Measurements from ENCODE around the gene LEKR1.
"Not testable (repeated sequence)": the region's sequence is repeated elsewhere in the genome, so short reads cannot be mapped to it uniquely, and the experiment has no call there.

Gene LEKR1

GRCh38 chr3:156910022-156910421 lies 83.9 kb downstream of the LEKR1 start:
- no peak overlapping the region for H3K27ac ChIP-seq
- TF ChIP-seq ZFX (IDR thresholded peaks at IDR 0.05), result no peak
- TF ChIP-seq CTCF (conservative IDR thresholded peaks at IDR 0.05), result no peak

- not testable (repeated sequence) for H3K27ac ChIP-seq
Observed at GRCh38 chr3:156910831-156911230, 84.7 kb downstream of the LEKR1 start.

DNA sequence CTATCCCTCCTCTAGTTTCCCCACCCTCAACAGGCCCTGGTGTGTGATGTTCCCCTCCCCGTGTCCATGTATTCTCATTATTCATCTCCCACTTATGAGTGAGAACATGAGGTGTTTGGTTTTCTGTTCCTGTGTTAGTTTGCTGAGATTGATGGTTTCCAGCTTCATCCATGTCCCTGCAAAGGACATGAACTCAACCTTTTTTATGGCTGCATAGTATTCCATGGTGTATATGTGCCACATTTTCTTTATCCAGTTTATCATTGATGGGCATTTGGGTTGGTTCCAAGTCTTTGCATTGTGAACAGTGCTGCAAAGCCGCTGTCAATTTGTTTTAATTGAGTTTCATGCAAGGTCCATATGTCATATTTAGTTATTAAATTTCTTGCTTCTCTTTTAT lies 88.1 kb downstream of the LEKR1 start:
- not testable (repeated sequence) for H3K27ac ChIP-seq

DNA sequence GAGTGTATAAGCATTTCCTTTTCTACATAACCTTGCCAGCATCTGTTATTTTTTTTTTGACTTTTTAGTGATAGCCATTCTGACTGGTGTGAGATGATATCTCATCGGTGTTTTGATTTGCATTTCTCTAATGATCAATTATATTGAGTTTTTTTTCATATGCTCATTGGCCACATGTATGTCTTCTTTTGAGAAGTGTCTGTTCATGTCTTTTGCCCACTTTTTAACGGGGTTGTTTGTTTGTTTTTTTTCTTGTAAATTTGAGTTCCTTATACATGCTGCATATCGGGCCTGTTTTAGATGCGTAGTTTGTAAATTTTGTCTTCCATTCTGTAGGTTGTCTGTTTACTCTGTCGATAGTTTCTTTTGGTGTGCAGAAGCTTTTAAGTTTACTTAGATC lies 89.2 kb downstream of the LEKR1 start:
- TF ChIP-seq CTCF (conservative IDR thresholded peaks at IDR 0.05) (no peak), ZFX (IDR thresholded peaks at IDR 0.05) (no peak)
- H3K27ac ChIP-seq, result no peak overlapping the region

DNA sequence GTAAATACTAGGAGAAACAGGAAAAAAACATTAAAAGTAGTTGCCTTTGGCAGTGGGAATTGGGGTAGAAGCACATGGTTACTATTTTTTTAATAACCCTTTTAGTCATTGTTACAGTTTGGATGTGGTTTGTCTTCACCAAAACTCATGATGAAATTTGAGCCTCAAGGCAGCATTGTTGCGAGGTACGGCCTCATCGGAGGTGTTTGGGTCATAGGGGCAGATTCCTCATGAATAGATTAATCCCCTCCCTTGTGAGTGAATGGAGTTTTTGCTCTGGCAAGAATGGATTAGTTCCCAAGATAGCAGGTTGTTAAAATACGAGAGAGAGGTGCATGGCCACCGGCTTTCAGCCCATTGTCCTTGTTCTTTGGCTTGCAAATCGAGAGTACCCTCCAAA lies 92.6 kb downstream of the LEKR1 start:
- no peak overlapping the region for H3K27ac ChIP-seq
- TF ChIP-seq ZFX (IDR thresholded peaks at IDR 0.05), result no peak
- TF ChIP-seq CTCF (conservative IDR thresholded peaks at IDR 0.05), result no peak

GRCh38 chr3:156919818-156920217 lies 93.7 kb downstream of the LEKR1 start:
- TF ChIP-seq CTCF (conservative IDR thresholded peaks at IDR 0.05), result no peak
- no peak for TF ChIP-seq ZFX (IDR thresholded peaks at IDR 0.05)

GRCh38 chr3:156920399-156920798 lies 94.2 kb downstream of the LEKR1 start:
- H3K27ac ChIP-seq, result no peak overlapping the region
- no peak for TF ChIP-seq ZFX (IDR thresholded peaks at IDR 0.05)
- no peak for TF ChIP-seq CTCF (conservative IDR thresholded peaks at IDR 0.05)

More at GRCh38 chr3:156919818-156920217, 93.7 kb downstream of the LEKR1 start:
- no peak overlapping the region for H3K27ac ChIP-seq

GRCh38 chr3:156923349-156923748 lies 97.2 kb downstream of the LEKR1 start:
- H3K27ac ChIP-seq, result no peak overlapping the region
- TF ChIP-seq CTCF (conservative IDR thresholded peaks at IDR 0.05) (no peak), ZFX (IDR thresholded peaks at IDR 0.05) (no peak)

- H3K27ac ChIP-seq, result no peak overlapping the region
- TF ChIP-seq ZFX (IDR thresholded peaks at IDR 0.05) (no peak), CTCF (conservative IDR thresholded peaks at IDR 0.05) (no peak)
Observed at GRCh38 chr3:156938724-156939123, 112.6 kb downstream of the LEKR1 start.
